GM12878 (cell line): ENCODE results near the gene EML1. TPM values are rescaled to one million over a fixed set of nuclear protein-coding genes. Genes with fewer than 3 reads are reported as not detected.

Experiments used
- ATAC-seq: fragments of 200-7000 bp; cut with Tn5 transposase; 3 replicates; pipeline ENCODE4 v1.9.1; 2020; ENCODE audit warnings: mild to moderate bottlenecking, moderate library complexity
- BruUV-seq: library from RNA; stranded (reverse); fragments of 400-500 nt; replicated peaks from 2 replicates; lab custom pipeline; 2021; lab: Mats Ljungman, UMichigan
- CTCF ChIA-PET: fragments of 300-600 bp; sonication (Branson Sonifier 250); formaldehyde crosslinking; extraction: SDS; loops from one replicate; lab custom pipeline; 2021; ENCODE audit warnings: inconsistent platforms; lab: Yijun Ruan, JAX
- POLR2A ChIA-PET: fragments of 350-600 bp; formaldehyde crosslinking; extraction: SDS; loops from one replicate; lab custom pipeline; 2021; ENCODE audit warnings: inconsistent platforms; lab: Charles Lee
- RAD21 ChIA-PET: fragments of 300-600 bp; sonication (Branson Sonifier 250); formaldehyde crosslinking; loops from one replicate; lab custom pipeline; 2023; ENCODE audit warnings: antibody characterized with exemption; ENCODE audit not compliant: unreplicated experiment; lab: Charles Lee
- SMC1A ChIA-PET: fragments of 300-600 bp; sonication (Branson Sonifier 250); formaldehyde crosslinking; loops from one replicate; lab custom pipeline; 2023; ENCODE audit not compliant: unreplicated experiment, uncharacterized antibody; lab: Charles Lee
- DNase-seq: peaks from one replicate; pipeline ENCODE4 v3.0.0-alpha.2; 2011; ENCODE audit warnings: low read depth, low spot score
- FAIRE-seq: peaks from 3 replicates; lab custom pipeline; 2011; peaks lifted over from hg19 to GRCh38; lab: Jason Lieb, UNC
- H2AFZ ChIP-seq: 2 replicates; pipeline ENCODE4 v1.6.0; 2011; ENCODE audit warnings: low read depth, low read length, control low read depth; ENCODE audit not compliant: control insufficient read depth
- H3K27ac ChIP-seq: 2 replicates; pipeline ENCODE4 v1.5.1; 2011; ENCODE audit warnings: control low read depth; ENCODE audit not compliant: control insufficient read depth, insufficient read depth
- H3K27me3 ChIP-seq, 2 experiments: replicated peaks in 1 of 2; 2 replicates each; pipeline versions ENCODE4 v1.6.0 to v1.6.1; 2011; ENCODE audit warnings: low read length in 1 of 2; ENCODE audit not compliant: control insufficient read depth in 2 of 2, insufficient read depth in 2 of 2
- H3K36me3 ChIP-seq, 2 experiments: 2 replicates each; pipeline ENCODE4 v1.5.1; 2011; ENCODE audit warnings: low read length in 1 of 2; ENCODE audit not compliant: control insufficient read depth in 2 of 2, insufficient read depth in 2 of 2
- H3K4me1 ChIP-seq: 2 replicates; pipeline ENCODE4 v1.6.1; 2011; ENCODE audit warnings: mild to moderate bottlenecking, low read length, moderate library complexity, mixed read lengths; ENCODE audit not compliant: control insufficient read depth, insufficient read depth
- H3K4me2 ChIP-seq: 2 replicates; pipeline ENCODE4 v1.6.0; 2011; ENCODE audit warnings: control low read depth; ENCODE audit not compliant: control insufficient read depth, insufficient read depth
- H3K4me3 ChIP-seq: fragments of 200-600 bp; sonication (generic); 2 replicates; pipeline ENCODE4 v1.5.1; 2016
- H3K79me2 ChIP-seq: 2 replicates; pipeline ENCODE4 v1.6.0; 2011; ENCODE audit warnings: low read length; ENCODE audit not compliant: control insufficient read depth, insufficient read depth
- H3K9ac ChIP-seq: 2 replicates; pipeline ENCODE4 v1.8.0; 2011; ENCODE audit warnings: low read length, control low read depth, mixed read lengths; ENCODE audit not compliant: control insufficient read depth, insufficient read depth
- H3K9me3 ChIP-seq: replicated peaks from 3 replicates; pipeline ENCODE4 v1.5.1; 2011; ENCODE audit warnings: mild to moderate bottlenecking, low read length; ENCODE audit not compliant: control insufficient read depth, insufficient read depth
- H4K20me1 ChIP-seq: 2 replicates; pipeline ENCODE4 v1.6.0; 2011; ENCODE audit not compliant: control insufficient read depth, insufficient read depth
- SMAD1 ChIP-seq: fragments of 450-650 bp; IDR thresholded peaks from 2 replicates; pipeline ENCODE4 v1.6.1; 2018; ENCODE audit warnings: mild to moderate bottlenecking, low read depth; ENCODE audit not compliant: partially characterized antibody
- TBL1XR1 ChIP-seq: IDR thresholded peaks from 2 replicates; pipeline ENCODE4 v1.6.1; 2012; ENCODE audit warnings: low read depth, low read length, improper control_type of control experiment
- ZNF207 ChIP-seq: fragments of 450-650 bp; IDR thresholded peaks from 2 replicates; pipeline ENCODE4 v1.6.1; 2014; ENCODE audit warnings: antibody characterized with exemption, mild to moderate bottlenecking, borderline replicate concordance
- WGBS: methylation state at CpG from one replicate; pipeline ENCODE4 v1.1.6; 2016; ENCODE audit warnings: low lambda C conversion rate; ENCODE audit not compliant: insufficient replicate concordance, insufficient coverage; ENCODE audit errors: missing lambda C conversion rate; 5-methylcytosine and 5-hydroxymethylcytosine counted together
- in situ Hi-C: fragments of 300-500 bp; cut with MboI; formaldehyde crosslinking; loops from 9 replicates; pipeline ENCODE4 v1.14.3; 2018; ENCODE audit warnings: mixed read lengths
- intact Hi-C: fragments of 100-400 bp; cut with micrococcal nuclease; formaldehyde crosslinking; loops from one replicate; pipeline ENCODE4 v1.14.2; 2022; ENCODE audit not compliant: unreplicated experiment
- polyA plus RNA-seq, 11 experiments: library from polyadenylated mRNA; depleted of rRNA in 4 of 11; unstranded in 6 of 11; stranded (reverse) in 5 of 11; fragments of >200 nt; fragmentation: Nextera tagmentation in 4 of 11; fragmentation: Illumina TruSeq in 1 of 11; extraction: Ambion mirVana in 4 of 11; extraction: Trizol in 1 of 11; gene quantifications; 1 replicate in 1 of 11; 2 replicates in 10 of 11; pipeline versions ENCODE4 v1.2.1 to v1.2.3, GENCODE V29; 2011 to 2016; ENCODE audit warnings: inconsistent platforms in 2 of 11, missing spikeins in 2 of 11, low read depth in 1 of 11
- total RNA-seq, 4 experiments: library from RNA; depleted of rRNA in 3 of 4; stranded (reverse); fragments of >200 nt in 3 of 4; fragmentation: Illumina TruSeq in 1 of 4; extraction: Trizol in 1 of 4; gene quantifications; 2 replicates each; pipeline versions ENCODE4 v1.2.1 to v1.2.3, GENCODE V29; 2013 to 2021
- TF ChIP-seq, protein P1 (sequence below): fragments of 450-650 bp; IDR thresholded peaks from 2 replicates; pipeline ENCODE4 v1.6.1; 2017; ENCODE audit warnings: mild to moderate bottlenecking, moderate library complexity
- TF ChIP-seq, protein P2 (sequence below), 3 experiments: IDR thresholded peaks in 2 of 3; conservative IDR thresholded peaks in 1 of 3; 2 replicates each; pipeline ENCODE4 v1.5.1; 2011; ENCODE audit warnings: low read depth in 3 of 3, low read length in 3 of 3, mild to moderate bottlenecking in 3 of 3, control low read depth in 2 of 3, moderate library complexity in 2 of 3, inconsistent platforms in 1 of 3, mixed read lengths in 1 of 3; ENCODE audit not compliant: control insufficient read depth in 2 of 3, insufficient read depth in 1 of 3; ENCODE audit errors: extremely low read depth in 1 of 3
- TF ChIP-seq, protein P3 (sequence below): fragments of 450-650 bp; IDR thresholded peaks from 2 replicates; pipeline ENCODE4 v1.6.1; 2017; ENCODE audit warnings: mild to moderate bottlenecking, low read depth, inconsistent platforms; ENCODE audit not compliant: poor library complexity, severe bottlenecking
- TF ChIP-seq, protein P4 (sequence below): fragments of 450-650 bp; formaldehyde crosslinking; IDR thresholded peaks from 2 replicates; pipeline ENCODE4 v1.4.0; 2022; ENCODE audit warnings: mild to moderate bottlenecking, moderate library complexity

Gene EML1
- total and polyA plus RNA-seq, 10 of the 15 experiments (the other 5 are each of a cell fraction or from before 2014, with no cell fraction given), result 0.05 to 3.4 (median 0.11) TPM; not detected in 3

DNA sequence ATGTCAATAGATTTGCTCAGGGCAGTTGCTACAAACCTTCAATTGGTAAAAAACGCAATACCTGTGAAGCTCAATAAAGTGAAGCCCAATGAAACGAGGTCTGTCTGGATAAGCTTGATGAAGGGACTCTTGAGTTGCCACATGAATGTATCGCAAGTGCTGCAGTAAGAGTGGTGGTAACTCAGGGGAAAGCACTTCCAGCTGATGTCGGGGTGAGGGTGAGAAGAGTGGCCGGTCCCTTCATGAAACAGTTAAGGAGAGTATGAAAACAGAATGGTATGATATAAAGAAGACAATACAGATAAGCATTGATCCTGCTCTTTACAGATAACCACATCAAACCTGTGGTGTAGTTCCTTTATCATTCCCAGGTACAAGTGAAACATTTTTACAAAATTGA lies 188.6 kb downstream of the EML1 start (continued):
- TF ChIP-seq, protein P1, sequence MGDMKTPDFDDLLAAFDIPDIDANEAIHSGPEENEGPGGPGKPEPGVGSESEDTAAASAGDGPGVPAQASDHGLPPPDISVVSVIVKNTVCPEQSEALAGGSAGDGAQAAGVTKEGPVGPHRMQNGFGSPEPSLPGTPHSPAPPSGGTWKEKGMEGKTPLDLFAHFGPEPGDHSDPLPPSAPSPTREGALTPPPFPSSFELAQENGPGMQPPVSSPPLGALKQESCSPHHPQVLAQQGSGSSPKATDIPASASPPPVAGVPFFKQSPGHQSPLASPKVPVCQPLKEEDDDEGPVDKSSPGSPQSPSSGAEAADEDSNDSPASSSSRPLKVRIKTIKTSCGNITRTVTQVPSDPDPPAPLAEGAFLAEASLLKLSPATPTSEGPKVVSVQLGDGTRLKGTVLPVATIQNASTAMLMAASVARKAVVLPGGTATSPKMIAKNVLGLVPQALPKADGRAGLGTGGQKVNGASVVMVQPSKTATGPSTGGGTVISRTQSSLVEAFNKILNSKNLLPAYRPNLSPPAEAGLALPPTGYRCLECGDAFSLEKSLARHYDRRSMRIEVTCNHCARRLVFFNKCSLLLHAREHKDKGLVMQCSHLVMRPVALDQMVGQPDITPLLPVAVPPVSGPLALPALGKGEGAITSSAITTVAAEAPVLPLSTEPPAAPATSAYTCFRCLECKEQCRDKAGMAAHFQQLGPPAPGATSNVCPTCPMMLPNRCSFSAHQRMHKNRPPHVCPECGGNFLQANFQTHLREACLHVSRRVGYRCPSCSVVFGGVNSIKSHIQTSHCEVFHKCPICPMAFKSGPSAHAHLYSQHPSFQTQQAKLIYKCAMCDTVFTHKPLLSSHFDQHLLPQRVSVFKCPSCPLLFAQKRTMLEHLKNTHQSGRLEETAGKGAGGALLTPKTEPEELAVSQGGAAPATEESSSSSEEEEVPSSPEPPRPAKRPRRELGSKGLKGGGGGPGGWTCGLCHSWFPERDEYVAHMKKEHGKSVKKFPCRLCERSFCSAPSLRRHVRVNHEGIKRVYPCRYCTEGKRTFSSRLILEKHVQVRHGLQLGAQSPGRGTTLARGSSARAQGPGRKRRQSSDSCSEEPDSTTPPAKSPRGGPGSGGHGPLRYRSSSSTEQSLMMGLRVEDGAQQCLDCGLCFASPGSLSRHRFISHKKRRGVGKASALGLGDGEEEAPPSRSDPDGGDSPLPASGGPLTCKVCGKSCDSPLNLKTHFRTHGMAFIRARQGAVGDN, result no peak

DNA sequence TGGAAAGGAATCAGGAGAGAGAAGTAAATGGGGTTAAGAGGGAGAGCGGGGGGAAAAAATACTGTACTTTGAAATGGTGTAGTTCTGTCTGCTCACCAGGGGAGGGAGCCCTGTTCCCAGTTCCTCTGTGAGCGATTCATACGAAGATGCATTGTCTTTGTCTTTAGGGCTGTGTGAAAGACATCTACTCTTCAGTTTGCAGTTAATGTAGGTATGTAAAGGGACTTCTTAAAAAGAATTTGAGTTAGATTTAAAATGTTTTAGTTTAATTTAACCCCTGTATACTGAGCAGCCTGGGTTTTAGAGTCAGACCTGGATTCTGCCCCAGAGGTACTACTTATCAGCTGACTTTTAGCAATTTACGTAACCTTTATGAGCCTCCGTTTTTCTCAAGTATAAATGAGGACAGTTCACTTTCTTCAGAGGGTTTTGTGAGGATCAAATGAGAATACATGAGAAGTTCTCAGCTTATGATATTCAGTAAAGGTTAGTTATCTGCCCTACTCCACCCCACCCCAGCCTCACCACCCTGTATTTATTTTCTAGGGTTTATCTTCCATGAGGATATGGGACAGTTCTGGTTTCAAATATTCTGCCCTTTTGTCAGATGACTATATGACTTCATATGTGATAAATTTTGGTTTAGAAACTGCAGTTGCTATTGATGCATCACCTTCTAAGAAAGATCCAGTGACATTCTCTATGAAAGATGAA lies 189.5 kb downstream of the EML1 start:
- H3K27ac ChIP-seq, result no peak overlapping the region
- no peaks in the 10 kb centered on the region for H3K27me3 ChIP-seq
- CTCF ChIA-PET, result interaction anchor here (0.9 to 6.8 kb wide), 31 partner anchors 8 to 241 kb away, joined by 3 to 100 read pairs (median 5); partner anchors contain the start of gene EVL
- no peaks in the 10 kb centered on the region for H4K20me1 ChIP-seq
- no peaks in the 10 kb centered on the region for H3K4me1 ChIP-seq
- no peak overlapping the region for H3K4me2 ChIP-seq
- WGBS, result 39% methylated on average over 5 of the region's 5 CpGs
- BruUV-seq, result no TSS peak
- FAIRE-seq, result peak; percentile 89
- in situ Hi-C loops (loop anchor here (5.0 kb wide), 1 partner anchor 205 kb away; no protein-coding TSS in a partner anchor), intact Hi-C loops (loop anchor here (1.0 to 5.0 kb wide), 4 partner anchors 43 to 210 kb away; partner anchors contain the start of gene EVL)
- peak; percentile 95 for ATAC-seq
- SMC1A ChIA-PET, result interaction anchor here (0.7 to 4.3 kb wide), 27 partner anchors 8 to 212 kb away, joined by 3 to 52 read pairs (median 5); partner anchors contain the start of gene EVL
- RAD21 ChIA-PET, result interaction anchor here (0.9 to 4.2 kb wide), 13 partner anchors 10 to 210 kb away, joined by 3 to 39 read pairs (median 4); partner anchors contain the start of gene EVL
- DNase-seq, result peak; percentile 33
- H3K36me3 ChIP-seq, result no peaks in the 10 kb centered on the region
- POLR2A ChIA-PET, result interaction anchor here (0.9 to 1.0 kb wide), 2 partner anchors 10 to 42 kb away, joined by 3 to 4 read pairs; no protein-coding TSS in a partner anchor
- H3K4me3 ChIP-seq, result no peak overlapping the region
- no peak overlapping the region for H3K9ac ChIP-seq
- H3K79me2 ChIP-seq, result no peaks in the 10 kb centered on the region
- H3K9me3 ChIP-seq, result no peaks in the 10 kb centered on the region; the same call in 2 of the 3 replicates
- no peak overlapping the region for H2AFZ ChIP-seq
- TF ChIP-seq, protein P2, sequence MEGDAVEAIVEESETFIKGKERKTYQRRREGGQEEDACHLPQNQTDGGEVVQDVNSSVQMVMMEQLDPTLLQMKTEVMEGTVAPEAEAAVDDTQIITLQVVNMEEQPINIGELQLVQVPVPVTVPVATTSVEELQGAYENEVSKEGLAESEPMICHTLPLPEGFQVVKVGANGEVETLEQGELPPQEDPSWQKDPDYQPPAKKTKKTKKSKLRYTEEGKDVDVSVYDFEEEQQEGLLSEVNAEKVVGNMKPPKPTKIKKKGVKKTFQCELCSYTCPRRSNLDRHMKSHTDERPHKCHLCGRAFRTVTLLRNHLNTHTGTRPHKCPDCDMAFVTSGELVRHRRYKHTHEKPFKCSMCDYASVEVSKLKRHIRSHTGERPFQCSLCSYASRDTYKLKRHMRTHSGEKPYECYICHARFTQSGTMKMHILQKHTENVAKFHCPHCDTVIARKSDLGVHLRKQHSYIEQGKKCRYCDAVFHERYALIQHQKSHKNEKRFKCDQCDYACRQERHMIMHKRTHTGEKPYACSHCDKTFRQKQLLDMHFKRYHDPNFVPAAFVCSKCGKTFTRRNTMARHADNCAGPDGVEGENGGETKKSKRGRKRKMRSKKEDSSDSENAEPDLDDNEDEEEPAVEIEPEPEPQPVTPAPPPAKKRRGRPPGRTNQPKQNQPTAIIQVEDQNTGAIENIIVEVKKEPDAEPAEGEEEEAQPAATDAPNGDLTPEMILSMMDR (IDR thresholded peaks at IDR 0.05 in 2 of 3, conservative IDR thresholded peaks at IDR 0.05 in 1 of 3; ENCODE audit: control insufficient read depth in 2 of 3, extremely low read depth in 1 of 3, insufficient read depth in 1 of 3, low read depth in 3 of 3, low read length in 3 of 3), result peak; percentile 84 to 93 (median 86)
- TF ChIP-seq, protein P3, sequence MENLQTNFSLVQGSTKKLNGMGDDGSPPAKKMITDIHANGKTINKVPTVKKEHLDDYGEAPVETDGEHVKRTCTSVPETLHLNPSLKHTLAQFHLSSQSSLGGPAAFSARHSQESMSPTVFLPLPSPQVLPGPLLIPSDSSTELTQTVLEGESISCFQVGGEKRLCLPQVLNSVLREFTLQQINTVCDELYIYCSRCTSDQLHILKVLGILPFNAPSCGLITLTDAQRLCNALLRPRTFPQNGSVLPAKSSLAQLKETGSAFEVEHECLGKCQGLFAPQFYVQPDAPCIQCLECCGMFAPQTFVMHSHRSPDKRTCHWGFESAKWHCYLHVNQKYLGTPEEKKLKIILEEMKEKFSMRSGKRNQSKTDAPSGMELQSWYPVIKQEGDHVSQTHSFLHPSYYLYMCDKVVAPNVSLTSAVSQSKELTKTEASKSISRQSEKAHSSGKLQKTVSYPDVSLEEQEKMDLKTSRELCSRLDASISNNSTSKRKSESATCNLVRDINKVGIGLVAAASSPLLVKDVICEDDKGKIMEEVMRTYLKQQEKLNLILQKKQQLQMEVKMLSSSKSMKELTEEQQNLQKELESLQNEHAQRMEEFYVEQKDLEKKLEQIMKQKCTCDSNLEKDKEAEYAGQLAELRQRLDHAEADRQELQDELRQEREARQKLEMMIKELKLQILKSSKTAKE, result peak; percentile 30
- no peak for TF ChIP-seq SMAD1
- 0 out of 2 replicates have a peak, but pooled peaks have one; percentile 38 for TF ChIP-seq ZNF207
- TF ChIP-seq, protein P4, sequence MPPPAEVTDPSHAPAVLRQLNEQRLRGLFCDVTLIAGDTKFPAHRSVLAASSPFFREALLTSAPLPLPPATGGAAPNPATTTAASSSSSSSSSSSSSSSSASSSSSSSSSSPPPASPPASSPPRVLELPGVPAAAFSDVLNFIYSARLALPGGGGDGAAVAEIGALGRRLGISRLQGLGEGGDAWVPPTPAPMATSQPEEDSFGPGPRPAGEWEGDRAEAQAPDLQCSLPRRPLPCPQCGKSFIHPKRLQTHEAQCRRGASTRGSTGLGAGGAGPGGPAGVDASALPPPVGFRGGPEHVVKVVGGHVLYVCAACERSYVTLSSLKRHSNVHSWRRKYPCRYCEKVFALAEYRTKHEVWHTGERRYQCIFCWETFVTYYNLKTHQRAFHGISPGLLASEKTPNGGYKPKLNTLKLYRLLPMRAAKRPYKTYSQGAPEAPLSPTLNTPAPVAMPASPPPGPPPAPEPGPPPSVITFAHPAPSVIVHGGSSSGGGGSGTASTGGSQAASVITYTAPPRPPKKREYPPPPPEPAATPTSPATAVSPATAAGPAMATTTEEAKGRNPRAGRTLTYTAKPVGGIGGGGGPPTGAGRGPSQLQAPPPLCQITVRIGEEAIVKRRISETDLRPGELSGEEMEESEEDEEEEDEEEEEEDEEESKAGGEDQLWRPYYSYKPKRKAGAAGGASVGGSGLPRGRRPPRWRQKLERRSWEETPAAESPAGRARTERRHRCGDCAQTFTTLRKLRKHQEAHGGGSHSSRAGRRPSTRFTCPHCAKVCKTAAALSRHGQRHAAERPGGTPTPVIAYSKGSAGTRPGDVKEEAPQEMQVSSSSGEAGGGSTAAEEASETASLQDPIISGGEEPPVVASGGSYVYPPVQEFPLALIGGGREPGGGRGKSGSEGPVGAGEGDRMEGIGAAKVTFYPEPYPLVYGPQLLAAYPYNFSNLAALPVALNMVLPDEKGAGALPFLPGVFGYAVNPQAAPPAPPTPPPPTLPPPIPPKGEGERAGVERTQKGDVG (CRISPR knock-in tag), result no peak
- TF ChIP-seq TBL1XR1, result no peak
